Measurements from ENCODE around the gene METTL22.

Gene METTL22

DNA sequence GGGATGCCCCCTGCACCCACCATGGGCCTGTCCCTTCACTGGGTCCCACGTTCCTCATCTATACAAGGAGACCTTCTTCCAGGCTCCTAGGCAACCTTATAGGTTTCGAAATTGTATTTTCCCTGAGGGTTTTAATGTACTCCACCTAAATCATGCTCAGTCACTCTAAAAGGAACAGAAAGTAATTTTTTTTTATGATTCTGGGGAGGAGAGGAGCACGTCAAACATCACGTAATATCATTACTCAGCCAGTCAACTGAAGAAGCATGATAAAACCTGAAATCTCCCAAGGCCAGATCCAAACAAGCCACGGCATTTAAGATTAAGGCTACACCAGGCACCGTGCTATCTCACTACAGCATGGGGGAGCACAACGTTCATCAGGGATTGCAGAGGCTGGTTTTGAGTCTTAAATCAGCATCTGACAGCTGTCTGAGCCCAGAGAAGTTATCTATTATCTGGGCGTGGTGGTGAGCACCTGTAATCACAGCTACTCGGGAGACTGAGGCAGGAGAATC, 27.3 kb upstream of the METTL22 start:
- no peak for DNase-seq

DNA sequence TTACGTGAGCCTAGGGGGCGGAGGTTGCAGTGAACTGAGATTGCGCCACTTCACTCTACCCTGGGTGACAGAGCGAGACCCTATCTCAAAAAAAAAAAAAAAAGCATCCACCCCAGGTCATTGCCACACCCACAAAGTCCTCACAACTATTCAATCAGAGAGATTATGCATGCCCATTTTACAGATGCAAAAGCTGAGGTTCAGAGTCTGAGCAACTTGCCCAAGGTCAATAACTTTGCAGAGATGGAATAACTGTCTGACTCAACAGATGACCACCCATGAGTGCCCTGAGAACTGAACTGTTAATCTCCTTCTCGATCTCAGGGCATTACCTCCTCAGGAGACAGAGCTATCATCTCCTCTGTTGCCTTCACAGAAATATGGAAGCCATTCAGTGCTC, 25.7 kb upstream of the METTL22 start:
- no peak for DNase-seq

DNA sequence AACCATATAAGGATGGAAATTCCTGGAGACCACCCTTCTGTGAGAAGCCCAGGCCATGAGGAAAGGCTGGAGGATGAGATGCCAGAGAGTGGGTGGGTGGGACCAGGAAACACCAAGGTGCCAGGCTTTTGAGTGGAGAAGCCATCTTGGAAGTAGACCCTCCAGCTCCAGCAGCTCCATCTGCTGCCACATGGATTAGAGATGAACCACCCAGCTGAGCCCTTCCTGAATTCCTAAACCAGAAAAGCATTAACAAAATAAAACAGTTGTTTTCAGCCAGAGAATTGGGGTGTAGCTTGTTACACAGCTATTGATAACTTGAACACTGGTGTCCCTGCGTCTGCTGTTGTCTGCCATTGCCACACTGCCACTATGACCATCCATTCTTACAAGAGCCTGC, 24.9 kb upstream of the METTL22 start:
- DNase-seq, result no peak

DNA sequence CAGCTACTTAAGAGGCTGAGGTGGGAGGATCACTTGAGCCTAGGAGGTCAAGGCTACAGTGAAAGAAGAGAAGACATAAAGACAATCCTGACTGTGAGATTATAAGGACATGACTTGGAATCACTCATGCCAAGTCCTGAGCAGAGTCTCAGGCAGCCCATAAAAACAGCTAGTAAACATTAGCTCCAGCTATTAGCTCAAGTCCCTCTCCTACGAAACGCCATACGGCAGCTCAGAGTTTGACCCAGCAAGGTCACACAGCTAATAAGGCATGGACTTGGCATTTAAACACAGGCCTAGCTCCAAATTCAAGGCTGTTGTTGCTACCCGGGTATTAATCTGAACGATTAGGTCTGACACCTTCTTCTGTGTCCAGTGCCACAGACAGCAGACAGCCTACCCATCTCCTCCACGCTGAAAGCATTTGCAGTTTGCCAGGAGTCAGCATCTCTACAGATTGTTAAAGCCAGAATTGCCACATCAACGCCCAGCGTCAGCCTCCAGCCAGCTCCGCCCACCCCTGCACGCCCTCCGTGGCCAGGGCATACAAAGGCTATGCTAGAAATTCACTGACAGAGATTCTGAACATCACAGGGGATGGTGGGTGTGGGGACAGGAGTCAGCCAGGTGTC, 21.2 kb upstream of the METTL22 start:
- DNase-seq, result no peak

DNA sequence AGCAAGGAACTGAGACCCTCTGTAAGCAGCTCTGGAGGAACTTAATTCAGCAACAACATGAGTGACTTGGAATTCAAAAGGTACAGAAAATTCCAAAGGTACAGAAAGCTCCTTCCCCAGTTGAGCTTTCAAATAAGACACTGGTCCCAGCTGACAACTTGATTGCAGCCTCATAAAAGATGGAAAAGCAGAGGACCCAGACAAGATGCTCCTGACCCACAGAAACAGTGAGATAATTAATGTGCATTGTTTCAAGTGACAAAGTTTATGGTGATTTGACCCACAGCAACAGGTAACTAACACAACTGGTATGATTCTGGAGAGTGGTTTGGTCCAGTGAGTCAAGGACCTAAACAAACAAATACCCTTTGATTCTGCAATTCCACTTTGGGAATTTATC, 15.9 kb upstream of the METTL22 start:
- no peak for DNase-seq

- DNase-seq, result no peak
Measured at GRCh38 chr16:8607214-8607613, 14.3 kb upstream of the METTL22 start.

DNA sequence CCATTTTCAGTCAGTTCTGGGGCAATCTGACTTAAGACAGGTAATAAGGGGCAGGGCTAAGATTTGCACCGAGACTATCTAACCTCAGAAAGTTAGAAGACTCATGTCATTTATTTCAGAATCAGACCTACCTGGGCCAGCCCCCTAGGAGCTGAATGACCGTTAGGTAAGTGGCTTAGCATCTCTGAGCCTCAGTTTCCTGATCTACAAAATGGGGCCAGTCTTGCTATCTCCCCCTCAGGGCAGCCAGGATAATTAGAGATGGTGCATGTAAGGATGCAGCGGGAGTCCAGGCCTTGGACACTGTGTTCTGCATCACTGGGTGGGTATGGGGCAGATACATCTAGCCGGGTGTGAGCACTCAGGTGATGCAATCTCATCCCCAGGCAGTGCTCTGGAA, 10.4 kb upstream of the METTL22 start:
- DNase-seq, result no peak

DNA sequence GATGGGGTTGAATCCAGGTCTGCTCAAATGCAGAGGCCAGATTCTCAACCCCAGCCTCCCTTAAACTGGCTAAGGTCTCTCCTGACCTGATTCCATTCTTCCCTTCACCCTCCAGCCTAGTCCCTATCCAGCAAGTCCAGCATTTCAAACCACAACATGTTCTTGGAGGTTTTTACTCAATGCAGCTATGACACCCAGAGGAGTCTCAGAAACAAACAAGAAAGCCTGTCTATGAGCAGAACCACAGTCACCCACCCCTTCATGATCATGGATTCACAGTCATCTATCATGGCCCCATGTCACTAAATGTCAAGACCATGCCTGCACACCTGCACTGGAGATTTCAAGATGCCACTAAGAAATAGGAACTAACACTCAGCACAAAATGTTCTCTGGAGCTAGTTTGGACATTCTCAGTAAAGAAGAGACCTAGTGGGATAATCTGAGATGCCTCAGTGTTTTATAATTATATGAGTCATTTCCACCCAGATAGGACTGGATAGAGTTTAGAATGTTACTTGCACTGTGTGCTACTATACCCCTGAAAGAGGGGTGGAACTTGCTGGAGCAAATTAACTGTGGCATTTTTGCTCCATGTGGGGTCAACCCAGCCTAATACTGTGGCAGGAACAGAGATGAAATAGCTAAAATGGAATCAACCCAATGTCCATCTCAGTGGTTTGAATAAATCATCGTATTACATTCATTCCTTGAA, 9.5 kb upstream of the METTL22 start:
- DNase-seq, result peak; percentile 45

GRCh38 chr16:8614435-8615029, 7.0 kb upstream of the METTL22 start:
- no peak for DNase-seq

GRCh38 chr16:8619671-8620370, 1.7 kb upstream of the METTL22 start:
- no peak for DNase-seq

DNA sequence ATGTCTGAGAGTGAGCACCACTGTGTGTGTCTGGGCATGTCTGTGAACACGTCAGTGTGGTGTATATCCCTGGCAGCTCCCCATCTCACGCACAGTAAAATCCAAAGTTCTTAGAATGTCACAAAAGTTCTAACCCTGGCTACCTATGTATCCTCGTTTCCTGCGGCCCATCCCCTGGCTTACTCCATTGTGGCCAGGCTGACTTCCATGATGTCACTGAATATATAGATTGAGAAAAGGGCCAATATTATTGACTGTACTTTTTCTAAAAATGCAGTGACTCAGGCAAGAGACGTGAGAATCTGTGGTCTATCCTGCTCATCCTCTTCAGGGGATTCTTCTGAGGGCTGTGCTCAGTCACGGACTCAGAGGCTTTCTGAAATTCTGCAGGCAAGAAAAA, 963 bp upstream of the METTL22 start:
- peak; percentile 37 for DNase-seq

DNA sequence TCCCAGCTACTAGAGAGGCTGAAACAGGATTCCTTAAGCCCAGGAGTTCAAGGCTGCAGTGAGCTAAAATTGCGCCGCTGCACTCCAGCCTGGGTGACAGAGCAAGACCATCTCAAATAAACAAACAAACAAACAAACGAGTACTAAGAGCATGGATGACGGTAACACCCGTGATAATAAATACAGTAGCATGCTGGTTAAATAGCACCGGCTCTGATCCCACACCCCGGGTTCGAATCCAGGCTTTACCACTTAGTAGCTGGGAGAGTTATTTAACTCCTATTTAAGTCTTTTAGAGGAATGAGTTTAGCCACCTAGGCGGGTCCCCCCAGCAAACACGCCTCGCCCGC, 301 bp upstream of the METTL22 start:
- no peak for DNase-seq

GRCh38 chr16:8622315-8622656, 788 bp downstream of the METTL22 start:
- no peak for DNase-seq

DNA sequence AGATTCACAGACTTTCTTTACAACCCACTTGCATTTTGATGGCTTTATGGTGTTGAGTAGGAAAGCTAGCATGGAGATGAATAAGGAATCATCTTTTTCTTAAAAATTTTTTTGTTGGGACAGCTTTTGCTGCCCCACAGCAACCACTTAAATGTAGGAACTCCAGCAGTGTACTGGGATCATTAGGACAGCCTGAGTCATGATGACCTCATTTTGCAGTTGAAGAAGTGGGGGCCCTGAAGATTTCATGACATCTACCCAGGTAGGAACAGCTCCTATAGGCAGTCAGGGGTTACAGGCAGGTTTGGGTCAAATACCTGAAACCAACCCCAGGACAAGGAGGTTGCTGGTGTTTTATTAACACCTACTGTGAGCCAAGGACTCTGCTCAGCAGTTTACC, 2.1 kb downstream of the METTL22 start:
- peak; percentile 30 for DNase-seq

GRCh38 chr16:8625491-8626087, 4.1 kb downstream of the METTL22 start:
- DNase-seq, result no peak

- DNase-seq, result no peak
Measured at GRCh38 chr16:8626946-8627345, 5.4 kb downstream of the METTL22 start.

GRCh38 chr16:8627456-8627855, 6.0 kb downstream of the METTL22 start:
- DNase-seq, result no peak

- DNase-seq, result no peak
Measured at GRCh38 chr16:8628981-8629725, 7.7 kb downstream of the METTL22 start.

DNA sequence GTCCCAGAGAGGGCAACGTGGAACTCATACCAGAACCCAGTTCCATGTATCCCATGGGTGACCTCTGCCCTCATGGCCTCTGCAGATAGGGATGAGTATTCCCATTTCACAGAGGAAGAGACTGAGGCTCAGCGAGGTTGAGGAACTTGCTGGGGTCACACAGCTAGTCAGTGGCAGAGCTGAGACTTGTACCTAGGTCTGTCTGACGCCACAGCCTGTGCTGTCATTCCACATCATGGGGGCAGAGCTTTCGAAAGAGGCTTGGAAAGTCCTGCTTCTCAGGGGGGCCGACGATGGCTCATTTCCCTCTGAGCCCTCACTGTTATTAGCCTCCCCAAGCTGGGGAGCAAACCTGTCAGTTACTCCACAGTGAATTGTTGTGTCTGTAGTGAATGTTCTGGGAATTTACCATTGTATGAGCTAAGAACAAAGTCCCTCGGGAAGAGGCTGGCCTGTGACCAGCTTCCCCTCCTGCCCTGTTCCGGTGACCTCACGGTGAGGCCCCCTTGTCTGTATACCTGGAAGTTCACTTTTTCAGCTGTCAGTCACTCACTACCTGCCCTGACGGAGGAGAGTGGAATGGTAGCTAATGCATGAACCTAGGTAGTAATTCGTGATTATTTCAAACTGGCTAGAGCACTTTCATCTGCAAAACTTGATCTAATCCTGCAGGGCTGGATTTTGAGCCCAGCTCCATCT, 8.9 kb downstream of the METTL22 start:
- no peak for DNase-seq

DNA sequence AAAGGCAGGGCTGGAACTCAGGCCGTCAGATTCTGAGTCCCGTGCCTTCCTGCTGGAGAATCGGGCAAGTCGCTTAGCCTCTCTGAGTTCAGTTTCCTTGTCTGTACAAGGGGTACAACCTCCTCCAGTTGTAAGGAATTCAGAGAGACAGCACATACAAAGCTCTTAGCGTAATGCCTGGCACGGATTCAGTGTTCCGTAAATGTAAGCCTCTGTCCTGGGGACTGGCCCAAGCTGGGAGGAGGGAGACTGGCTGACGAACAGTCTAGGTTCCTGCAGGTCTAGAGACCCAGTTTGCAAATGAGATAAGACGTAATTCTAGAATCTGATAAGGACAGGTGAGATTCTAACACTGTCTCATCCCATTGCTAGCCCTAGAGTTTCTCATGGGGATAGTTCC, 9.9 kb downstream of the METTL22 start:
- no peak for DNase-seq

DNA sequence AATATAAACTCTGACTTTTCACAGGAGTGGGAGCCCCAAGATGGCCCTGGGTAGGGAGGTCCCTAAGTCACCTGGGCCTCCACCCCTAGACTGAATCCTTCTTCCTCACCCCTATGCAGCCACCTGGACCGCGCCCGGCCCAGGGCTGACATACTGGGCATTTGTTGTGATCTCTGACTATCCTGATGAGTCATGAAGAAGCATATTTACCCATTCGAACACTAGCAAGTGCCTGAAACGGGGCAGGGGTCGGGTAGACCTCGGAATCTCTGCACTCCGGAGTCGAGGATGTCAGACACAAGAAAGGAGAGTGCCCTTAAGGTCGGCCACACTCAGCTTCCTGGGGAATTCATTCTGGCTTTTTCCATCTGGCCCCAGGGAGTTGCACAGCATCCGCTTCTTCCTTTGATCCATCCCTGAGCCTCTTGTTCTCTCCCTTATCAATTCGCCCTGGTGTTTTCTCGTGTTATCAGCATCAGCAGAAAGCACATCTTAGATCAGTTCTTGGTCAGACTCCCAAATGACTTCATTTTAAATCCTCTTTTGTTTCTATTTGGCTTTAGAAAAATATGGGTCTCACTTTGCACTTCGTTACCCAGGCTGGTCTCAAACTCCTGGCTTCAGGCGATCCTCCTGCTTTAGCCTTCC, 10.4 kb downstream of the METTL22 start:
- no peak for DNase-seq

Measured in fibroblast of skin of right biceps (primary cell).